HS-5 (cell line): ENCODE results near the gene ARL4D.
"Not testable (repeated sequence)": the region's sequence is repeated elsewhere in the genome, so short reads cannot be mapped to it uniquely, and the experiment has no call there.

Experiments used
- DNase-seq: peaks from one replicate; pipeline ENCODE4 v3.0.0-alpha.2; 2012; ENCODE audit warnings: low read depth

ARL4D gene, protein sequence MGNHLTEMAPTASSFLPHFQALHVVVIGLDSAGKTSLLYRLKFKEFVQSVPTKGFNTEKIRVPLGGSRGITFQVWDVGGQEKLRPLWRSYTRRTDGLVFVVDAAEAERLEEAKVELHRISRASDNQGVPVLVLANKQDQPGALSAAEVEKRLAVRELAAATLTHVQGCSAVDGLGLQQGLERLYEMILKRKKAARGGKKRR

DNA sequence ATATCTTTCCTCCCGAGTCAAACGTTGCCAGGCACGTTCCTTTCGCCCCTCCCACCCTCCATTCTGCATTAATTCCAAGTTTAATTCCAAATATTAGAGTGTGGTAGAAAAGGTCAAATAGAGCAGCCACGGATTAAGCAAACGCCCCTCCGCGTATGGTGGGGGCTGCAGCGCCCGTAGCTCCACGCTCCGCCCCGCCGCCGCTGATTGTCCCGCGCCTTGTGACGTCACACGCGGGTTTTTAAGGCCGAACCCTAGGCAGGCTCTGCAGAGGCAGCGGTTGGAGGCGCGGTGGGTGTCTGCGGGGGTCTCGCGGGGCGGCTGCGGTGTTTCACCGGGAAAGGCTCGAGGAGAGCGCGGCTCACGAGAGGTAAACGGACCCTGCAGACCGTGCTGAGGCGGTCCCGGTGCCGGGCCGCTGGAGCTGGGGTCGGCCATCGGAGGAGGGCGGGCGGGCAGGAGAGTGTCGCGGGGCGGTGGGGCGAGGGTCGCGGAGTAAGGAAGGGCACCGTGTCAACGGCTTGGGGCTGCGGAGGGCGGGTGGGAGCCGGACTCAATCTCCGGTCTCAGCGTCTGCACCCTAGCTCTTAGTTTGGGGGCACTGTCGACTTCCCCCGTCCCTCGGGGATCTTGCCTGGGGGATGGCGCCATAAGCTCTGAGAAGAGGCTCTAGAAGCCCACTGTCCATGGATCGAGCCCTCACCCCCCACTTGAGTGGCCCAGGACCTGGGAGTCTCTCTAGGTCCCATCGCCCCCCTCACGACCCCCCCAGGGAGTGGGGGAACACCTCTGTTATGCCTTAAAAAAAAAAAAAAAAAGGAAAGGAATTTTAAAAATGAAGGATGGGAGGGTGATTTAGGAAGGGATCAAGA, at the start of gene ARL4D:
ARL4D (plus strand) TSS at position 270 of the 872 bp plus-strand sequence. CDS start 740 bp downstream, outside the sequence.
- no peak for DNase-seq

DNA sequence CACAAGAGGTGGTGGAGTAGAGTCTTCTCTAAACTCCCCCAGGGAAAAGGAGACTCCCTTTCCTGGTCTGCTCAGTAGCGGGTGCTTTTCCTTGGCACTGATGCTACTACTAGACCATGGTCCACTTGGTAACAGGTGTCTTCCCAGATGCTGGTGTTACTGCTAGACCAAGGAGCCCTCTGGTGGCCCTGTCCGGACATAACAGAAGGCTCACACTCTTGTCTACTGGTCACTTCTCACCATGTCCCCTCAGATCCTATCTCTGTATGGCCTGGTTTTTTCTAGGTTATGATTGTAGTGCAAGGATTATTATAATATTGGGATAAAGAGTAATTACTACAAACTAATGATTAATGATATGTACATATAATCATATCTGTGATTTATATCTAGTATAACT, 49.7 kb upstream of the ARL4D start:
- no peak for DNase-seq

DNA sequence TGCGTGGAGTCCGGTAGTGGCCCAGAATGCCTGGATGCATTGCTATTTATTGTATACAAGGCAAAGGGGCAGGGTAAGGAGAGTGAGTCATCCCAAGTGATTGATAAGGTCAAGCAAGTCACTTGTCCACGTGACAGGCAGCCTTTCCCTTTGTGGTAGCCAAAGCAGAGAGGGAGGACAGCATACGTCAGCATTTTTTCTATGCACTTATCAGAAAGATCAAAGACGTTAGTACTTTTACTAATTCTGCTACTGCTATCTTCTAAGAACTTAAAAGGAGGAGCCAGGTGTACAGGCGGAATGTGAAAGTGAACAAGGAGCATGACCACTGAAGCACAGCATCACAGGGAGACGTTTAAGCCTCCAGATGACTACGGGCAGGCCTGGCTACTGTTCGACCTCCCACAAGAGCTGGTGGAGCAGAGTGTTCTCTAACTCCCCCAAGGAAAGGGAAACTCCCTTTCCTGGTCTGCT, 47.9 kb upstream of the ARL4D start:
- DNase-seq = no peak

DNA sequence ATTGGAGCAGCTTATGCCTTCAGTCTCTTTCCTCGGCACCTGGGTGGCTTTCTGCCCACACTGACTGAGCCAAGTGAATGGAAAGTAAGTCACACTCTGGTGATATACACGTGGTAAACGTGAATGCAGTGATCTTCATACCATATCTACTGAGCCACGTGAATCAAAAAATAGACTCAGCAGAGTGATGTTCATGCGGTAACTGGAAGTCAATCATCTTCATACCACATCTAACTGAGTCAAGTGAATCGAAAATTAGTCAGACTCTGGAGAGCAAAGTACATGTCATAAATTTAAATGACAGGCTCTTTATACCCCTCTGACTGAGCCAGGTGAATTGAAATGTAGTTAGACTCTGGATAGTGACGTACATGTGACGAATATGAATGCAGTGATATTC, 47.1 kb upstream of the ARL4D start:
- no peak for DNase-seq

DNA sequence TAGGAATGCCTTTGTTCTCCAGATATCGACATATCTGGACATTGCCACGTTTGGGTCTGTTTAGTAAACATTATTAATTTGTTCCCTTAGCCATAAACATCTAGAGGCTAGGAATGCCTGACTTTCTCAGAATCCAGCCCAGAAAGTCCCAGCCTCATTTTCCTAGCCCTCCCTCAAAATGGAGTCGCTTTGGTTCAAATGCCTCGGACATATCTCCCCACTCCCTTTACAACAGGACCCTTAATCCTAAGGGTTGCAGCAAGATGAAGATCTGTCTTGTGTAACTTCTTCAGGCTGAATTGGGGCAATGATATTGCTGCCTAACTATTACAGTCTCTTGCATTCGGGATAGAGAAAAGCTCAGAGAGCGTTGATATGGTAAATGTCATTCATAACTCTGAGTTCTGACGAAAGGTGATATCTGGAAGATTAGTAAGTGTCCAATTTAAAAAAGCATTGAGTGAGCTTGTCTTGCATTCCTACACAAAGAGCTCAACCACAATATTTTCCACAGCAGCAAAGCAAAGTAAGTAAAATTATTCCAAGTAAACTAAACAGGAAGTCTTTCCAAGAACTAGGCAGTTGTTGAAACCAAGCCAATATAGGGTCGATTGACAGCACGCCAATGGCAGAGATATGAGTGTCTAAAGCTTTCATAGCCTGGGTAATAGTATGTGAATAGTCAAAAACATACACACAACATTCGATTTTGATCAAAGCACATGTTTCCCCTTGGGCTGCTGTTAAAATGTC, 46.0 kb upstream of the ARL4D start:
- DNase-seq = no peak

DNA sequence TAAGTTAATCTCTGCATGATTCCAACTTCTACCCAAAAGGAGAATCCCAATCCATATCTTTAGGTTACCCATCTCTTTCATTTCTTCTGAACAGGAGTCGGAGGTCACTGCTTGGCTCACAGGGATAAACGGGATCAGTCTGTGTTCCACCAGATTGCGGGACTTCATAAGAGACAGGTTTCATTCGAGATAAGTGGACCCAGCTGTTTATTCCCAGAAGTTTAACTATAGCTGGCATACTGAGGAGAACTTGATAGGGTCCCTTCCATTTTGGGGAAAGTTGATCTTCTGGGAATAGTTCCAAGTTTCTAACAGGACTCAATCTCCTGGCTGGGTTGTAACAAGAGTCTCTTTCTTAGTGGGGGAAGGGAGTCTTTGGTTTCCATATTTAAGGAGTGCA, 45.4 kb upstream of the ARL4D start:
- DNase-seq = no peak

DNA sequence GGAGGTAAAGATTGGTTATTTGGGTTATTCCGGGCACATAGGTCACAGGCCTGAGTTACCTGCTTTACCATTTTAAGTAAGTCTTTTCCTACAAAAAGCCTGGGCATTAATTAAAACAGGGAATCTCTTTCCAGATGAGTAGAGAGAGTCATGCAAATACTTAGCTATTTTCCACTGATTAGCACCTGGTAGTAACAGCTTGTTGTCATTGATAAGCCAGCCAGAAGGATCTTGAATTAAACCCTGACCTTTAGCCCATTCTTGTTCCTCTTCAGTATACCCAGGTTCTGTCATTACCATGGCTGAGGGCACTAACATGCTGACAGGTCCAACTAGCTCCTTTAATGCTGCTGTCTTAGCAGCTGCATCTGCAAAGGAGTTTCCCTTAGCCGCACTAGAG, 44.4 kb upstream of the ARL4D start:
- no peak for DNase-seq

DNA sequence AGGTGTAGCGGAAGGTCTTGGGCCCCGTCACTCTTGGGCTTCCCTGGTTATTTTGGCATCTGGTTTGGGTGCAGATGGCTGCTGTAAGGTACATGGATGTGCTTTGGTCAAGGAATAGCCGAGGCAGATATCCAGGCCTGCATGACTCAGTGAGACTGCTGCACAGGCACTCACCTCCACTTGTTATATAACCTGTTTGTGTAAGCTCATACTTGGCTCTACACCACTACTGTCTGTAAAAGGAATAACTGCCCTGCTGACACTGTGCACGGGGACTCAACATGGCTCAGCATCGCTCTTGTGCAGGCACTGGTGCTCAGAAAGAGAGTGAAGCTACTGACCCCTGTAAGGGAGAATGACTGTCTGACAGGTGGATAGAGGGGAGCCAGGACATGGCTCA, 42.3 kb upstream of the ARL4D start:
- no peak for DNase-seq

DNA sequence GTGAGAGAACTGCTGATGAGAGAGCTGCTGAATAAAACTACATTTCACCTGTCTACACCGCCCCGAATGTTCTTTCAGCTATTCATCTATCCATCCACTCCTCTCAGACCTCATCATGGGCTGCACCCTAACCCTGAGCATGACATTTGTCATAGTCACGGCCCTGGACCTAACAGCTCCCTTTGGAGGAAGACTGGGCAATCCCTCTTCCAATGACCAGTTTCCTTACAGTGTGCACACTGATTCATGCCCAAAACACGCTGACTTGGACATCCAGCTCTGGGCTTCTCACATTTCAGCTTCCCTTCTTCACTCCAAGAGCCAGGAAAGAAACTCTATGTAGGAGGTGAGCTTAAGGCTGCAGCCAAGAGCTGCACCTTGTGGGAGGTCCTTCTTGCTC, 41.8 kb upstream of the ARL4D start:
- peak; percentile 86 for DNase-seq

DNA sequence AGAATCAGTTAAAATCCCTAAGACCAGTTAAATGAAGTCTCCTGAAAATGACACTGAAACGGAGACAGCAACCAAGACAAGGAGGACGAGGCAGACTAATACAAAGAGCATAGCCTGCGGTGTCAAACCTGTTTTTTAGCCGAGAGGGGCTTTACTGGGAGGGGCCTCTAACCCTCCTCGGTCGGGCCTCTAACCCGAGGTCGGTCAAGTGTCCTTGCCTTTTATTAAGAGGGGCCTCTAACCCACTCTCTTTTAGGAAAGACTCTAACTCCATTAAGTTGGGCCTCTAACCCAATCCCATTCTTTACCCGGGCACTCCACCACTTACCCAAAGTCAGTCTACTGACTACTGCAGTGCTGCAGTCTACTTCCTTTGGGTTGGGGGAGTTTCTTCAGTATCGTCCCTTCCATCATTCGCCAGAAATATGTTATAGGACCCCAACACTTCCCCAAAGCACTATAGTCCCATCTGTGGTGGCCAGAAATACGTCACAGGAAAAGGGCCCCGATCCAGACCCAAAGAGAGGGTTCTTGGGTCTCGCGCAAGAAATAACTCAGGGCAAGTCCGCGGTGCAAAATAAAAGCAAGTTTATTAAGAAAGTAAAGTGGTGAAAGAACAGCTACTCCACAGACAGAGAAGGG, 39.2 kb upstream of the ARL4D start:
- no peak for DNase-seq

DNA sequence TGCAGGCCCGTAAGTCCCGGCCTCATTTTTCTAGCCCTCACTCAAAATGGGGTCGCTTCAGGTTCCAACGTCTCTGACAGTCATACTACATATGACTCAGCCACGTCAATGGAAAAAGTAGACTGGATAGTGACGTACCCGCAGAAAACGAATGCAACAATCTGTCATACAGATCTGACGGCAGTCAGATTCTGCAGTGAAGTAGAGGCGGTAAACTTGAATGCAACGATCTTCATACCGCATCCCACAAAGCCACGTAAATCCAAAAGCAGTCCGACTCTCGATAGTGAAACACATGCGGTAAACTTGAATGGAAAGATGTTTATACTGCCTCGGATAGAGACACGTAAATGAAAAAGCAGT, 38.4 kb upstream of the ARL4D start:
- DNase-seq = no peak

DNA sequence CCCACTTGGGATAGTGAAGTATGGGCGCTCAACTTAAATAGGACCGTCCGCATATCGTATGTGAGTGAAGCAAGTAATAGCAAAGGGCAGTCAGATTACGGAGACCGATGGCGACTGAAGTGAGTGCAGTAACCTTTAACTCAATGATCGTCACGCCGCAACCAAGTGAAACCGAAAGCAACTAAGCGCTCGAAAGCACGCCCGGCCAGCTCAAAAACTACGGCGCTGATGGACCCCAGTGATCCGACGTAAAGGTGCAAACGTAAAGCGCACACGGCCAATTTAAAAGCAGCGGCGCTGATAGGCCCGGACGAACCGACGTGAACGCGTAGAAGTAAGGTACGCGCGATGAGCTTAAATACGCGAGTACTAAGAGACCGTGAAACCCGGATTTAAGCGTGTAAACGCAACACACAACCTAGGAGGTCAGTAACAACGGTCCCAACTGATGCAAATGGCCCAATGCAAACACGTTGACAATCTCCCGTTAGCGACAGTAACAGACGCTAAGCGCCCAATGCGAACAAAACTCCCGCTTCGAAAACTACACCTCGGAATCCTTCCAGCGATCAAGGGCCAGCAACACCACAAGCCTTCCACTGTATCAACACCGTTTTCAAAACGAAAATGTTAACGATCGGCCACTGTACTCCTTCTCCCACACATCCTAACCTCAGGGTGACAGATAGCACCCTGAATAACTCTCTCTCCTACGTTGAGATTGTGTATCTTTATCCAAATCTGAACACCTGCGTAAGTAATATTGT, 37.9 kb upstream of the ARL4D start:
- DNase-seq = peak; percentile 92

DNA sequence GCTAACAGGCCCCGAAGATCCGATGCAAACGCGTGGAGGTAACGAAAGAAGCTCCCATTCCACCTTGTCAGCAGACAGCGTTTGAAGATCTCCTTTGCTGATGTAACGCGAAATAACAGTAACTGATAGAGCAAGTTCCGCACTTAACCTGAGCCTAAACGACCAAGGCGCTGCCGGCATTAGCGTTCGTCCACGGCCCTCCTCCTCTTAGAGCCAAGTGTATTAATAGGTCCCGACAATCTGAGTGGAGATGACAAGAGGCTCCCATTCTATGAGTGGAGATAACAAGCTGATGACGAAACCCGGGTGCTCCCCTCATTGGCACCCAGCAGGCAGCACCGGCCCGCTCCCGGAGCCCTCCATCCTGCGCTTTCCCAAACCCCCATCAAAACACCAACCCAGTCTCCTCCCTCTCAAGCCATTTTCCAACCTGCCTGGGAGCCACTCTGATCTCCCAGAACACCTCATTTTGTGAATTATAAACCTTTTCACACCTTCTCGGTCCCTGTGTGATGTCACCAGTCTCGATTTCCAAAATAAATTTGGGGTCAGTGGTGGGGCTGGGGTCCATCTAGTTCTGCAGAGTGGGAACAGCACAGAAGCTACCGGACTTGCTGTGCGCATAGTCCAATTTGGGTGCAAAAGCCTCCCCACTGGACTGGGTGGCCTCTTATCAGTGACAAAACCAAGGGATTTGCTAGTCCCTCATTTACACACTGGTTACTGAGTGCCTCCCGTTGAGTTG, 35.4 kb upstream of the ARL4D start:
- DNase-seq = no peak

DNA sequence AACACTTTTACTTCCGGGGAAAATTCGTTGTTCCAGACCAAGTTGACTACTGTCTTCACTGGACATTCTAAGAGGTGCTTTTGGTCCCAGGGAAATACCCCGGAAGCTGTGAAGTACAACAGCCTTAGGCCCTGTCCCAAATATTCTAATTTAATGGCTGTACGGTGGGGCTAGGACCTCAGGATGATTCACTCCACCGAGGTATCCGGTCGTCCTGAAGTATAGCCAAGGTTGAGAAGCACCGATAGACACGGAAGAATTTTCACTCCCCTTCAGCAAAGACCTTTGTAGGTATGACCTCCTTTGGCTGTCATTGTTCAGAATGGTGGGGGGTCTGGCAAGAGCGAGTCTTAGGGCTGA, 34.9 kb upstream of the ARL4D start:
- DNase-seq = no peak

DNA sequence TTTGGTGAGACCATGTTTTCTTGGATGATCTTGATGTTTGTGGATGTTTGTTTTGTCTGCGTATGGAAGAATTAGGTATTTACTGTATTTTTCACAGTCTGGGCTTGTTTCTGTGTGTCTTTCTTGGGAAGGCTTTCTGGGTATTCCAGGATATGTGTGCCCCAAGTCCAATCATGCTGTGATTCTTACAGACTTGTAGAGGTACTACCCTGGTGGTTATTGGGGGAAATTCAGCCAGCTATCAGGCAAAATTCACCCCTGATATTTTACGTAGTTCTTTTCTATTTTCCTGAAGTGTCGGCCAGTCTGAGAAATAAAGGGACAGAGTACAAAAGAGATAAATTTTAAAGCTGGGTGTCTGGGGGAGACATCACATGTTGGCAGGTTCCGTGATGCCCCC, 33.4 kb upstream of the ARL4D start:
- DNase-seq = no peak

DNA sequence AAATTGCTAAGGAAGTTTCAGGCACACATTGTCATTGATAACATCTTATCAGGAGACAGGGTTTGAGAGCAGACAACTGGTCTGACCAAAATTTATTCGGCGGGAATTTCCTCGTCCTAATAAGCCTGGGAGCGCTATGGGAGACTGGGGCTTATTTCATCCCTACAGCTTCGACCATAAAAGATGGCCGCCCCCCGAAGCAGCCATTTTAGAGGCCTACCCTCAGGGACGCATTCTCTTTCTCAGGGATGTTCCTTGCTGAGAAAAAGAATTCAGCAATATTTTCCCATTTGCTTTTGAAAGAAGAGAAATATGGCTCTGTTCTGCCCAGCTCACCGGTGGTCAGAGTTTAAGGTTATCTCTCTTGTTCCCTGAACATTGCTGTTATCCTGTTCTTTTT, 32.9 kb upstream of the ARL4D start:
- not testable (repeated sequence) for DNase-seq

DNA sequence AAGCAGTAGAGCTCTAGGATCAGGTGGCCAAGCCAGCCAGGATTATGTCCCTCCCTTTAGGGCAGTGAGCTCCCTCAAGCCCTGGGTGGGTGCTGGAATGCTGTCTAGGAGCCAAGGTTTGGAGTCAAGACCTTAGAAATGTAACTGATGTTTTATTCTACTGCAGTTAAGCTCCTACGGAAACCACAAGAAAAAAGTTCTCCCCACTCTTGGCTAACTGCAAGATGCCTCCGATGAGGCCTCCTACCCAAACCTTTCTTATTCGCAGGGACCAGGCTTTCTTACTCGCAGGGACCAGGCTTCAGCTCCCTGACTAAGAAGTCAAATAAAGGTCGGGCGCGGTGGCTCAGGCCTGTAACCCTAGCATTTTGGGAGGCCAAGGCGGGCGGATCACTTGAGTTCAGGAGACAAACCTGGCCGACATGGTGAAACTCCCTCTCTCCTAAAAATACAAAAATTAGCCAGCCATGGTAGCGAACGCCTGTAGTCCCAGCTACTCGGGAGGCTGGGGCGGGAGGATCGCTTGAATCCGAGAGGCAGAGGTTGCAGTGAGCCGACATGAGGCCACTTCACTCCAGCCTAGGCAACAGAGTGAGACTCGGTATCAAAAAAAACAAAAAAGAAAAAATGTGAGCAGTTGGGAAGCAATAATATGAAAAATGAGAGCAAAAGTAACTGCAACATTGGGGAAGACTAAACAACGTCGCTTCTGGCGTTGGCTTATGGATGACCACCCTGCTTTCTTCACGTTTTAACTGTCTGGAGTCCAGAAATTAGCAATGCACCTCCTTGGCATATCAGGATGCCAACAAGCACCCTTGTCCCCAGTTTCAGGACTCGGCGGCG, 31.7 kb upstream of the ARL4D start:
- DNase-seq = no peak

DNA sequence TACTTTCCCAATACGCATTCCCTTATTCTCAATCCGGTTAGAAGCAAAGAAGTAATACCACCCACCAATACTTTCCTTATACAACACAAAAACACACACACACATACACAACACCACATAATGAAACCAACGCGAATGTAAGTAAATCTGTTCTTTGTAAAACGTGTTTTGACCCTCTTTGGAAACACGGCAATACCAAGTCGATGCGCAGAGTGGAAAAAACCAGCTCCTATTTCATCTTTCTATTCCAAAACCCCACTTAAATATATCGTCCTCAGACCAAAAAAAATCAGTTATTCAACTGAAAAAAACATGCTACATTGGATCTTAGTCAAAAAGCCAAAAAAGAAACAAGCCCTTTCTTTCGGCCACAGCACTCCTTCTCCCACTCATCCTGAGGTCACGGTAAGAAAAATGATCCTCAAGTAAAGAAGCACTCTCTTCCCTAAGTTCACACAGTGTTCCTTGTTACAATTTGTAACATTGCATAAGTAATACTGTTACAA, 31.0 kb upstream of the ARL4D start:
- peak; percentile 88 for DNase-seq

DNA sequence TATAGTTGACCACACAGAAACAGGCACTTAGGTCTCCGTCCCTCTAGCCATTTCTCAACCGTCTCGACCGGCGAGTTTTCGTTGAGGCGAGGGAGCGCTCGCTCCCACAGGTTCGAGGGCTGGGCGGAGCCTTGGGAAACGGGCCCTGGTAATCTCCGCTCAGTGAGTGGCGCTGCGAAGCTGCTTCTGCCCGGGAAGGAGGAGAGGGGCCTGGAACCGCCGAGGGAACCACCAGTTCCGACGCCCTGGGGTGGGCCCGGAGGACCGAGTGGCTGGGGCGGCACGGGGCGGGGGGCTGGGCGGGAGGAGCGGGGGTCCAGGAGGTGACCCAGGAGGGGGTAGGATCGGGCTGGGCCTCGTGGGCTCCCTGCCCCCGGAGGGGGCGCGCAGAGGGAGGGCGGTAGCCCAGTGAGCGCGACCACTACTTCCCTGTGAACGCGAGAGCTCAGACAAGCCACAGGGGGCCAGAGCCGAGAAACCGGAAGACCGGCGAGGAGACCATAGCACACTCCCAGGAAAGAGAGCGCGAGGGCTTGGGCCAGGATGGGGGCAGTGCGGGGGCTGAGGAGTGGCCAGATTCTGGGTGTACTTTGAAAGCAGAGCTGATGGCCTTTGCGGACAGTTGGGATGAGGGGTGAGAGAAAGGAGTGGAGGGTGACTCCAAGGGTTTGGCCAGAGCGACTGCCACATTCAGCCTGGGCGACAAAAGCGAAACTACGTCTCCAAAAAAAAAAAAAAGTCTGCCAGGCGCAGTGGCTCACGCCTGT, 29.9 kb upstream of the ARL4D start:
- DNase-seq = peak; percentile 35
